Spinal cord (tissue), 10 donors: ENCODE results near the gene HIPK4. TPM values are rescaled to one million over a fixed set of nuclear protein-coding genes. Genes with fewer than 3 reads are reported as not detected.
"Not testable (repeated sequence)": the region's sequence is repeated elsewhere in the genome, so short reads cannot be mapped to it uniquely, and the experiment has no call there.

Experiments
- DNase-seq, 6 donors: peaks; one replicate each; pipeline versions ENCODE4 v3.0.0 to v3.0.0-alpha.2; 2013 to 2015; ENCODE audit warnings: low spot score in 6 of 6, low read depth in 4 of 6
- H3K27ac ChIP-seq: one replicate; pipeline ENCODE4 v1.5.1; 2013; ENCODE audit warnings: low read depth, low read length, control low read depth
- H3K27me3 ChIP-seq: one replicate; pipeline ENCODE4 v1.6.1; 2013; ENCODE audit warnings: low read length; ENCODE audit not compliant: control insufficient read depth, insufficient read depth
- H3K36me3 ChIP-seq: one replicate; pipeline ENCODE4 v1.6.1; 2013; ENCODE audit warnings: low read length; ENCODE audit not compliant: control insufficient read depth, insufficient read depth
- H3K4me1 ChIP-seq: one replicate; pipeline ENCODE4 v1.6.1; 2013; ENCODE audit warnings: low read length; ENCODE audit not compliant: control insufficient read depth, insufficient read depth
- H3K4me3 ChIP-seq: one replicate; pipeline ENCODE4 v1.5.1; 2013; ENCODE audit warnings: low read depth, low read length, control low read depth
- H3K9me3 ChIP-seq: one replicate; pipeline ENCODE4 v1.6.1; 2013; ENCODE audit warnings: low read length; ENCODE audit not compliant: control insufficient read depth, insufficient read depth
- WGBS: methylation state at CpG from one replicate; pipeline ENCODE4 v1.1.5; 2013; ENCODE audit warnings: missing lambda C conversion rate; ENCODE audit not compliant: insufficient coverage; 5-methylcytosine and 5-hydroxymethylcytosine counted together
- polyA plus RNA-seq, 2 donors: library from polyadenylated mRNA; unstranded; fragments of 120-200 nt; gene quantifications; one replicate each; pipeline ENCODE4 v1.2.1, GENCODE V29; 2013; ENCODE audit not compliant: insufficient read length in 2 of 2
- total RNA-seq, 2 donors: library from RNA; depleted of rRNA in 1 of 2; stranded (reverse); fragments of 120-200 nt in 1 of 2; fragments of >200 nt in 1 of 2; gene quantifications; one replicate each; pipeline versions ENCODE4 v1.2.3 to v1.2.4, GENCODE V29; 2013 to 2014
- donor health status: healthy.

Gene HIPK4
- total and polyA plus RNA-seq, 4 donors: 0.10 to 1.6 (median 0.40) TPM

DNA sequence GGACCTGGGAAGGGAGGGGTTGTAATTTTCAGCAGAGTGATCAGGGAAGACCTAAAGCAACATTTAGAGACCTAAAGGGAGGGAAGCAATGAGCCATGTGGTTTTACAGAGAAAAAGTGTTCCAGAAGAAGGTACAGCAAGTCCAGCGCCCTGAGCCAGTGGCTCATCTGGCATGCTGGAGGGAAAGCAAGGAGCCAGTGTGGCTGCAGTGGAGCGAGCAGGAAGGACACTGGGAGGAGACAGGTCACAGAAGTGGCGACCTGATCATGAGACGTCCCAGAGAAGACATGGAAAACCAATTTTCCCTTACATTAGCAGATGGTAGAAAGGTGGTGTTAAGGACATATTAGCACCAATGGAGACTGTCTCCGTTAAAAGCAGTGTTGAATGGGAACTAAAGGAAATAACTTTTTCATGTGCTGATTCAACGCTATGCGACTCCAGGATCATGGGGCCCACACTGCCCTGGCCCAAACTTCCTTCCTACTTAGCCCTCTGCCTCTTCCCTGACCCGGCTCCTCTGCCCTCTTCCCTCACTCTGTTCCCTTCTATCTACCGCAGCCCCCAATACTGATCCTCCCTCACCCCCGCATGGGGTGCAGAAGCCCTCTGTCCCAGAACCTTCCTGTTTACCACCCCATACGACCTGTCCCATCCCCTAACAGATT, 47.2 kb downstream of the HIPK4 start:
- no peak for DNase-seq
- peaks cover 18% of the 10 kb centered on the region for H3K36me3 ChIP-seq
- H3K4me3 ChIP-seq: no peak overlapping the region
- H3K27ac ChIP-seq: no peak overlapping the region
- no peaks in the 10 kb centered on the region for H3K27me3 ChIP-seq
- WGBS: 83% methylated on average over 4 of the region's 11 CpGs
- H3K4me1 ChIP-seq: peaks cover 8% of the 10 kb centered on the region
- no peaks in the 10 kb centered on the region for H3K9me3 ChIP-seq

DNA sequence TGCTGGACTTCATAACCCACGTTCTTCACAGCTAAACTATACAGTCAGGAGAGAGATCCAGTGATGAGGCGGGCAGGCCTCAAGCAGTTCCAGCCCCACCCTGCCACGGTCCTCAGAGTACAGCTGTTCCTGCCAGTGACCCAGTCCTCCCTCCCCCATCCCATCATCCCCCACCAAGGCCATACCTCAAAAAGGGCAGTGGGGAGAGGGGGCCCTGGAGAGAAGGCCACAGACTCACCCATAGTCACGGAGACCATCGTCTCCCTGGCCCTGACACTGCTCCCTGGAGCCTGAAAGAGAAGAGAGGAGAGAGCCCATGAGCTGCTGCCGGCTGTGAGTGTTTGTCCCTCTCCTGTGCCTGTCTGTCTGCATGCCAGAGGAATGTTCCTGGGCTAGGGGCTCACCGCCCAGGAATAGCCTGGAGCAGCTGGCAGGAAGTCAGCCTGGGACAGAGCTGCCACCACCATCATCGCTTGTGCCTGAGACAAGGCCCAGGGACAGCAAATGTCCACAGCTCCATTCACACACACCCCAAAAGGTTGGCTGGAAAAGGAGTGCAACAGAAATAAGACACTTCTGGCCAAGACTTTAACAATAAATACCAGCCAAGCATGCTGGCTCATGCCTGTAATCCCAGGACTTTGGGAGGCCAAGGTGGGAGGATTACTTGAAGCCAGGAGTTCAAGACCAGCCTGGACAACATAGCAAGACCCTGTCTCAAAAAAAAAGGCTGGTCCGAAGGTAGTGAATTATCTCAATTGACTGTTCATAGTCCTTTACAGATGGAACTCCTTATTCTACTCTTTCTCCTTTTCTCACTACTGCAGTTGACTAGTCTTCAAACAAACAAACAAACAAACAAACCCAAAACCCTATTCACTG, 48.1 kb downstream of the HIPK4 start:
- no peak overlapping the region for H3K27ac ChIP-seq
- H3K4me1 ChIP-seq: no peaks in the 10 kb centered on the region
- H3K27me3 ChIP-seq: no peaks in the 10 kb centered on the region
- peak in 1 of 6 donors; percentile 18 for DNase-seq
- H3K9me3 ChIP-seq: no peaks in the 10 kb centered on the region
- 84% methylated on average over 6 of the region's 9 CpGs for WGBS
- no peak overlapping the region for H3K4me3 ChIP-seq
- peaks cover 20% of the 10 kb centered on the region for H3K36me3 ChIP-seq

- no CpG with 5 or more reads among the region's 4 CpGs for WGBS
- no peak overlapping the region for H3K4me3 ChIP-seq
- H3K27me3 ChIP-seq: no peaks in the 10 kb centered on the region
- no peak overlapping the region for H3K27ac ChIP-seq
- no peaks in the 10 kb centered on the region for H3K9me3 ChIP-seq
- no peak for DNase-seq
- peaks cover 44% of the 10 kb centered on the region for H3K36me3 ChIP-seq
- no peaks in the 10 kb centered on the region for H3K4me1 ChIP-seq
Observed at GRCh38 chr19:40339018-40339728, 50.8 kb downstream of the HIPK4 start.

DNA sequence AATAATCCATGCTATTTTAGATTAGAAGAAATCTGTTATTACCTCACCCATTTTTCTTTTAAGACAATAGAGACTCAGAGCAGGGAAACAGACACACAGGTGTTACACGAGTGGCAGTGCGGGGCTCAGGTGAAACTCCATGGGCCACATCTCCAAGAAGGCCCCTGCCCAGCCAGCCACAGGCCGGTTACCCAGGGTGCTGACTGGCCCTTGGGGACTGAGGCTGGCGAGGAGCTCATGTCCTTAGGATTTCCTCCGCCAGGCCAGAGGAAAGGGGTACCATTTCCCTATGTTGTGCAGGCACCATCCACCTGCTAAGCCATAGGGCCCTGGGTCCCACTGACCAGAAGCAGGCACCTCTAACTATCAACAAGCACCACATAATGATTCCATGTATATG, 52.4 kb downstream of the HIPK4 start:
- Histone ChIP-seq H3K27me3 (no peaks in the 10 kb centered on the region), H3K36me3 (peaks cover 43% of the 10 kb centered on the region), H3K27ac (no peak overlapping the region), H3K4me3 (no peak overlapping the region), H3K9me3 (no peaks in the 10 kb centered on the region), H3K4me1 (no peaks in the 10 kb centered on the region)
- no peak for DNase-seq
- WGBS: 95% methylated on average over 5 of the region's 5 CpGs

GRCh38 chr19:40337107-40337506, 52.9 kb downstream of the HIPK4 start:
- no peak for DNase-seq
- Histone ChIP-seq H3K4me3 (no peak overlapping the region), H3K9me3 (no peaks in the 10 kb centered on the region), H3K27ac (no peak overlapping the region), H3K4me1 (no peaks in the 10 kb centered on the region), H3K36me3 (peaks cover 47% of the 10 kb centered on the region), H3K27me3 (no peaks in the 10 kb centered on the region)
- WGBS: 89% methylated on average over 1 of the region's 2 CpGs

- Histone ChIP-seq H3K4me3 (no peak overlapping the region), H3K27me3 (no peaks in the 10 kb centered on the region), H3K36me3 (peaks cover 50% of the 10 kb centered on the region), H3K27ac (no peak overlapping the region), H3K9me3 (no peaks in the 10 kb centered on the region), H3K4me1 (no peaks in the 10 kb centered on the region)
- no CpG with 5 or more reads among the region's 2 CpGs for WGBS
- no peak for DNase-seq
Observed at GRCh38 chr19:40336601-40336900, 53.4 kb downstream of the HIPK4 start.

GRCh38 chr19:40335855-40336600, 54.0 kb downstream of the HIPK4 start:
- H3K9me3 ChIP-seq: no peaks in the 10 kb centered on the region
- 92% methylated on average over 13 of the region's 15 CpGs for WGBS
- peaks cover 52% of the 10 kb centered on the region for H3K36me3 ChIP-seq
- peak in 1 of 6 donors; percentile 6 for DNase-seq
- no peak overlapping the region for H3K4me3 ChIP-seq
- H3K4me1 ChIP-seq: no peaks in the 10 kb centered on the region
- no peaks in the 10 kb centered on the region for H3K27me3 ChIP-seq
- no peak overlapping the region for H3K27ac ChIP-seq

DNA sequence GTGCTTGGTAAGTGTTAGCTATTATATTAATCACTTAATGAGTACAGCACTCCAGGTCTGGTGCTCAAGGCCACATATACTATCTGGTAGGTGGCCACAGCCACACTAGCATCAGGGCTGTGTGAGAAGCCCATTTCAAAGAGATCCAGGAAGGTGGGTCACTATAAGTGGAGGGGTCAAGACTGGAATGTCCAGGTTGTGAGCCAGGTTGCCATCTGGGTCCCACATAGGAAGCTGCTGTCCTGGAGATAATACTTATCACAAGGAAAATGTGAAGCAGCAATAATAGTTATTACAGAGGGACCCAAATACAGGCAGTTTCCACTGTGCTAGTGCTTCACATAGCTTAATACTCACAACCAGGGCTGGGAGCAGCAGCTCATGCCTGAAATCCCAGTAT, 54.9 kb downstream of the HIPK4 start:
- Histone ChIP-seq H3K9me3 (no peaks in the 10 kb centered on the region), H3K27ac (no peak overlapping the region), H3K36me3 (peaks cover 60% of the 10 kb centered on the region), H3K4me3 (no peak overlapping the region), H3K27me3 (no peaks in the 10 kb centered on the region), H3K4me1 (no peaks in the 10 kb centered on the region)
- DNase-seq: no peak

- H3K4me1 ChIP-seq, H3K9me3 ChIP-seq, DNase-seq, H3K4me3 ChIP-seq, H3K27me3 ChIP-seq, H3K27ac ChIP-seq: not testable (repeated sequence)
- WGBS: 100% methylated on average over 1 of the region's 6 CpGs
- peaks cover 72% of the 10 kb centered on the region for H3K36me3 ChIP-seq
Observed at GRCh38 chr19:40333083-40333482, 56.9 kb downstream of the HIPK4 start.
